ENCODE data around the gene SH3RF3.
"Not testable (repeated sequence)": the region's sequence is repeated elsewhere in the genome, so short reads cannot be mapped to it uniquely, and the experiment has no call there.

SH3RF3 gene

DNA sequence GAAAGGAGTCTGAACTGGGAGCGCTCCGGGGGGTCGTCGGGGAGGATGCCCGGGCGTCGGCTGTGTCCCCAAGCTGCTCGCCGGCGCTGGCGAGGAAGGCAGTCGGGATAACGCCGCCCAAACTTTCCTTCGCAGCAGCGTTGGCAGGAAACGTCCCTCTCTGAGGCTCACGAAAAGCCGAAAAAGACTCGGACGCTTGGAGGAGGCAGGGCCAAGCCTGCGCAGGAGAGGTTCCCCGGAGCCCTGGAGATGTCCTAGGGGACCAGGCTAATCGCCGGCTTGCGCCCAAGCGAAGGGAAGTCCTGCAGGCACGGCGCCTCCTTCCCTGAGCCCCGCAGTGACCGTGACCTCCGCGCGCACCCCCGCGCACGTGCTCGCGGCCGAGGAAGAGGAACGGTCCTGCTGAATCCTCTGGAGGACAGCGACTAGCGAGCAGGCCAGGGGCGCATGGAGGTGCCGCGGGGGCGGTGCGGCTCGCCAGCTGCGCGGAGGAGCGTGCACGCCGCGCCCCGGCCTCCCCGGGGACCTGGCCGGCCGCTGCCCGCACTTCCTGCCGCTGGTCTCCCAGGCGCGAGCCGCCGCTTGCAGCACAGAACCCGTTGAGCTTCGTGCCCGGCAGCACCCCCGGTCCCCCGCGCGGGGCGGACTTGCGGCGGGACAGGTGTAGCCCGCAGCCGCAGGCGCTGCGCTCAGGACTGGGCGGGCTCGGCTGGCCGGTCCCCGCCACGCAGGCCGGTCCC lies at the start of gene SH3RF3:
Gene SH3RF3 (plus strand): TSS at position 590 of the 740 bp plus-strand sequence.
- DNase-seq, result no peak

DNA sequence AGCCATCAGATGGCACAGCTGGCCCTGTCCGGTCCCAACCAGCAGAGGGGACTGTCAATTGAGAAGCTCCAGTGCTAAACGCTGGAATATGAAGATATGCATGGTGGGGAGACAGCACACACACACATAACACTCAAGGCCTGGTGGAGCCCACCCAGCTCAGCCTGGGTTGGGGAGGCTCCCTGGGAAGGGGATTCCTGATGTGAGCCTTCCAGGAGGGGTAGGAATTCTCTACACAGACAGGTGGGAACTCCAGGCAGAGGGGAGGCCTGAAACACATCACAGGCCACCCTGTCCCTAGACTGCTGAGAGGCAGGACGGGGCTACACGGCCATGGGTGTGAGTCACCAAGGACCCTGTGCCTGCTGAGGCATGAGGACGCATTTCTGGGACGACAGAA lies 49.4 kb upstream of the SH3RF3 start:
- no peak for DNase-seq

GRCh38 chr2:109080109-109080508 lies 48.9 kb upstream of the SH3RF3 start:
- no peak for DNase-seq

DNA sequence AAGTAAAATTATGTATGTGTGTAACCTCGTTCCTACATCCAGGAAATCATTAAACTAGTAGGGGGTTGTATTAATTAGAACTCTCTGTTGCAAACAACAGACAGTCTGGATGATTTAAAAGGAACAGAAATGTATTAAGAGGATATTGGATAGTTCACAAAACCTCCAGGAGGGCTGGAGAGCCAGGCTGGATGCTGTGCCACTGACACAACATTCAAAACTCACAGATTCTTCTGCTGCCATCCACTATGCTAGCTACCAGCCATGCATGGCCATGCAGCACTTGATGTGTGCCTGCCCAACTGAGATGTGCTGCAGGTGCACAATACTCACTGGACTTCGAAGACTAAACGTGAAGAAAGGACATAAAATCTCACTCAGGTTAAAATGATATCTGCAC lies 48.2 kb upstream of the SH3RF3 start:
- no peak for DNase-seq

GRCh38 chr2:109081374-109081773 lies 47.6 kb upstream of the SH3RF3 start:
- DNase-seq, result no peak

- DNase-seq, result no peak
Observed at GRCh38 chr2:109083771-109084170, 45.2 kb upstream of the SH3RF3 start.

DNA sequence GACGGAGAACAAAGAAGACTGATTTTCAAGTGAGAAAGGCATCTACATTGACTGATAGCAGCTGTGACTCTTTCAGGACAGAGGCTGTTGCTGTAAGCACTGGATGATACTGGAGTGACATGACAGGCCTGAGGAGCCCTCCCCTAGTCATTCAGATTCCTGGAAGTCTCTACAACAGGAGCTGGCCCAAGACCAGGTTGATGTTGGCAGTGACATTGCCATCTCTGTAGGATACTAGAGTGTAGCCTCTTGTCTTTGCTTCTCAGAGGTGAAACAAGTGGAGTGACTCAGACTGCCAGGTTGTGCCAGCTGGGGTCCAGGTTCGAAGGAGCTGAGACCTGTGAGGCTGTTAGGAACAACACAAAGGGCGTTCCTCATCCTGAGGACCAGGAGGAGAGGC lies 44.7 kb upstream of the SH3RF3 start:
- DNase-seq, result no peak

GRCh38 chr2:109085912-109086742 lies 42.9 kb upstream of the SH3RF3 start:
- DNase-seq, result no peak

- DNase-seq, result no peak
Observed at GRCh38 chr2:109086743-109087020, 42.3 kb upstream of the SH3RF3 start.

DNA sequence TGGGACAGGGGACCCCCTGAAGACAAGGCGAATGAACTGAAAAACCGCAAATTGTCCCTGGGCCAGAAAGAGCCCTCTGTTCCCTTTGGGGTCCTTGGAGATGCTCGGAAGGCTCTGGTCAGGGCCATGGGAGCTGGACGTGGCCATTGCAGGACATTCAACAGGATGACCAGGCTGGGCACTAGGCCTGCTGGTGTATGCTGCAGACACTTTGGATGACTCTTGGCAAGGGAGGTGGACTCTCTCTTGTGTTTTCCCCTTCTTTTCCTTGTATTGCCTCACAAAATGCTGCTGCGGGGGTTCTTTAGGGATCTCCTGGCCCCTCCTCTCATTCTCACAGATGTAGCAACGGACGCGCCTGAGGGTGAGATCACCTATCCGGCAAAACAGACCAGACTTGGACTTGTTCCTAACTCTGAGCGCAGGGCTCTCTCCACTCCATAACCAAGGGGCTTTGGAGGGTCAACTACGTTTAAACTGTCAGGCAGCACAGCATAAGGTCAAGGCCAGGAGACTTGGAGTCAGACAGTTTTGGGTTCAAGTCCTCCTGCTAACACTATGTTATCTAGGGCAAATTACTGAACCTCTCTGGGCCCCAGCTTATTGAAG lies 41.8 kb upstream of the SH3RF3 start:
- DNase-seq, result no peak

DNA sequence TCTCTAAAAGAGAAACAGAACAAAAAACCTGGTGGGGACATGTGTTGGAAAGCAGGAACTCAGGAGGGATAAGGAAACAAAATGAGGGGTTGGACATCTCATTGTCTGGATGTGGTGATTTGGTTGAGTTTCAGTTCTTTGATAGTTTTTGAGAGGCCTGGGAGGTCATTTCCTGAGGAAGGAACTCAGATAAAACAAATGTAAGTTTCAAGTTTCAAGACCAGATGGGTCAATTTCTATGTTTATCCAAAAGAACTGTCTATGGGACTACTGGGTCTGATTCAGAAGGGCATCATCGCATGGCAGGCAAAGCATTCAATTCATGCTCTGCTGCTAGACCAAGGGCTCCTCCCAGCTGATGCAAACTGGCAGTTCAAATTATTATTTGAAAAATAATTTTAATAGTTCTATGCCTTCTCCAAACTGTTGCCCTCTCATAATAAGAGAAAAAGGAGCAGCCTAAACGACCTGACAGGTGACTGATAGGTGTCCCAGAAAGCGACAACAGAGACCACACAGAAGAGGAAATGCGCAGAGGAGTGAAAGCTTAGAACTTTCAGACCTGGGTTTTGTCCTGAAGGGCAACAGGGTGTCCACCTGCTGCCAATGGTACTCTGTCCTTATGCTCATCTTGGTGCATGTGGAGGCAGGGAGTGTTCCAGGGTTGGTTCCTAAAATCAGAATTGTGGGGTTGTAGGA lies 39.3 kb upstream of the SH3RF3 start:
- DNase-seq, result no peak

DNA sequence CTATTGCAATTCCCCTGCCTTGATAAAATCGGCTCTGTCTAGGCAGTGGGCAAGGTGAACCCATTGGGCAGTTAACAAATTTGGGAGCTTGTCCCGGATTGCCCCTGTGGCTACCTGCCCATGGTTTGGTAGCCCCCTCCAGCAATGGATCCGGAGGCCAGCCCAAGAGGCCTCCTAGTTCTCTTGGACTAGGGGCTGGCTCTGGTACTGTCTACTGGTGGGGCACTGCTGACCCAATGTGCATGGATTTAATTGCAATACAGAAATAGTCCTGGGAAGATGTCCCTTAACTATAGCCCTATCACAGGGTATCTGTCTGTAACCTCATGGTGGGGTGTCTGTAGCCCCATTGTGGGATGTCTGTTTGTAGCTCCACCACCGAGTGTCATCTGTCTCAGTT lies 37.5 kb upstream of the SH3RF3 start:
- no peak for DNase-seq

- no peak for DNase-seq
Observed at GRCh38 chr2:109094144-109094543, 34.9 kb upstream of the SH3RF3 start.

DNA sequence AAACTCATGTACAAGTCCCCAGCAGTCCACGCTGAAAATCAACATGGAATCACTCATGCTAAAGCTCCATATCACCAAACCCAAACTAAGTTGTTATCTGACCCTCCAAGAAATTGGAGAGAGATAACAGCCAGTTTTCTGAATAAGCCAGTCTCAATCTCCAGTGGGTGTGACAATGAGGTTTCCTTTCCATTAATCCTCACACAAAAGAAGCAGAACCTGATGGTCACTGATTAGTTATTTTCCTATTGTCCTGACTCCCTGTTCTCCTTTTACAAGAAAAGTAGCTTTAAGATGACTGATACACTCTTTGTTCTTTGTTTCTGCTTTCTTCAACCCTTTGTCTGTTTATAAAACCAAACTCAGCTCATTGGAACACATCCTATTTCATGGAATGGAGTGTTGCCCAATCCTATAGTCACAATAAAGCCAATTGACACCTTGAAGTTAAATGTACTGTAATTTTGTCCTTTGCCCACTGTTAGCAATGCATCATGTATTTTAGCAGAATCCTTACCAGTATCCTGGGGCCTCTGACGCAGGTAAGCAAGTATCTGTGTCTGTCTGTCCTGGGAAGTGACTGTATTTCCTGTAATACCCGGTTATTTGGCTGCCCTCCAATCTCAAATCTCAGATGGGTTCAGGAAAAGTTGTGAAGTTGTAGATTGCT lies 30.6 kb upstream of the SH3RF3 start:
- no peak for DNase-seq

DNA sequence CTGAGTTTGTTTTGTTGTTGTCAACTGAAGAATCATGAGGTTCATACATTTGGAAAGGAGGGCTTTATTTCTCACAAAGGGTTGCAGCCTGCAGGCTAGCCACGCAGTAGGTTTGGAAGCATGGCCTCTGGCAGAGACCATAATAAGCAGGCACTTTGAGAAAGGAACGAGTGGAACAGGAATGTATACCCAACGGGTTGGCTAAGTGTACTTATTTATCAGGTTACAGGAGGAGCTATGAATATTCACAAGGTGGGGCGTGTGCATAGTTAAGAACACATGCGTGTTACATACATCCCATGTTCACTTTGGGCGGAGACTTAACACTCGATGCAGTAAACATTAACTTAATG lies 30.1 kb upstream of the SH3RF3 start:
- no peak for DNase-seq

GRCh38 chr2:109102588-109103233 lies 26.3 kb upstream of the SH3RF3 start:
- DNase-seq, result no peak

DNA sequence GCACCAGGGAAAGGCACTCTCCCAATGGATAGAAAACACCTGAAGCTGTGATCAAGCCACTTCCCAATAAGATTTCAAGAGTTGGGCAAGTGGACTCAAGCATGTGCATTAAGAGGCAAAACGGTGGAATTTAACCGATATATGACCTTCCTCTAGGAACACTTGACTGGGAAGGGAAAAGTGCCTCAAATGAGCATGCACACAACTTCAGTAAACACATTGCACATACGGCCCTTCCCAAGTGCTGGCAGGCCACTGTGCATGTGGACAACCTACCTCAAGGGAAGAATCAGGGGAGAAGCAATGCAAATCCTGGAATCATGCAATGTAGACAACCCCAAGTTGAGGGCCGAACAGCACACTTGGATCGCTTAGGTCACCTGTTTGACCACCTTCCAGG lies 23.9 kb upstream of the SH3RF3 start:
- DNase-seq, result no peak

DNA sequence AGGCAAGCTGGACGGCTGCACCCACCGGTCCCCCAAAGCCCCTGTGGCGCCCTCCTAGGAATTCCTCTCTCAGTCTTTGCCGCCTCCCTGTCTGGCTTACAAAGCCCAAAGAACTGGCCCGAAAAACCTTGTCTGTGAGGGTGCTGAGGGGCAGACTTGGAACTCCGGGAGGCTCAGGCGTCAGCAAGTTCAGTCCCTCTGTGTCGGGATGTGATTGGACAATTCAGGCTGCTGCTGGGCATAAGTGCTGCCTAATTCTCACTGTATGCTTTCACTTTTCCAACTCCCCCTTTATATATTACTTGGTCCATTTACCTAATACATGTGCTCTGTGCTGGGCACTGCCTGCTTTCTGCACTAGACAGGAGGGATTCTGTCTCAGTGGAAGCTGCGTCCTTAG lies 20.3 kb upstream of the SH3RF3 start:
- no peak for DNase-seq

DNA sequence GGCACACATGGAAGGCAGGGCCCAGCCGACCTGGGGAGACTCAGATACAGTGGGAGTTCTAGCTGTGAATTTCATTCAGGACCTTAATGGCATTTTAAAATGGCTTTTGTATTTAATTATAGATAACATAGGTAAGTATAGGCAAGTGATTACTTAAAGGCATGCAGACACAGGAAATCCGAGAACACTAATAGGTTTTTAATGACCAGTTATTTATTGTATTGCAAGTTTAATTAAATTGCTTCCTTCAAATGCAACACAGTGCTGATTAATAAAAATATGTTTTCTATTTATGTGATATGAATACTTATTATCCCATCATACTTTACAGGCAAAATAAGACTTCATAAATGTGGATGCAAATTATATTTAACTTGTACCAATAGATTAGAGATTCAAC lies 19.7 kb upstream of the SH3RF3 start:
- no peak for DNase-seq

DNA sequence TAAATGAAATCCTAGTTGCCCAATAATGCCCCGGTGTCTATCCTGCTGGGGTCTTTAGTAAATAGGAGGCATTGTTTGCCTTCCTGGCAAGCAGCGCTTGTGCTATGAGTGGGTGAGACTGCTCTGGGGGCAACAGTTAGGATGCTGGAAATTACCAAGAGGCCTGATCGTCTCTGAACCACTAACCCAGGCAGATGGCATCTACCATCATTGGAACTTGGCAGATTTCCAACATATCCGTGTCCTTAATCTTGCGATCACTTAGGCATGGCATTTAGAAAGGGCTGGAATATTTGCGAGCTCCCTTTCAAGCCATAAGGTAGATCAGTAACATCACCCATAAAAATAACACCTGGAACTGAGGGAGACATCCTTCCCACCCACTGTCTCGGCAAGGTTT lies 18.8 kb upstream of the SH3RF3 start:
- DNase-seq, result no peak

- not testable (repeated sequence) for DNase-seq
Observed at GRCh38 chr2:109117181-109117580, 11.8 kb upstream of the SH3RF3 start.

- DNase-seq, result no peak
Observed at GRCh38 chr2:109117780-109118179, 11.2 kb upstream of the SH3RF3 start.

- DNase-seq, result no peak
Observed at GRCh38 chr2:109118321-109118720, 10.7 kb upstream of the SH3RF3 start.

Data from activated CD4-positive, alpha-beta T cell treated with anti-CD3 and anti-CD28 coated beads, Interleukin-2, Interleukin-6, amounts not matched to agents 100 ng/mL and 50 ng/mL, durations not matched to agents 16 hours and 8 hours (primary cell).